CD14-positive monocyte (primary cell): ENCODE data around the gene SETBP1. TPM values are rescaled to one million over a fixed set of nuclear protein-coding genes. Genes with fewer than 3 reads are reported as not detected.

Experiments
- DNase-seq, 3 donors: peaks; one replicate each; pipeline ENCODE4 v3.0.0-alpha.2; 2011 to 2022
- H2AFZ ChIP-seq: 2 replicates; pipeline ENCODE4 v1.6.0; 2012; ENCODE audit warnings: mild to moderate bottlenecking, low read depth, low read length, inconsistent platforms; ENCODE audit not compliant: insufficient read depth, poor library complexity, severe bottlenecking
- H3K27ac ChIP-seq, 2 donors: 1 replicate in 1 of 2; 2 replicates in 1 of 2; pipeline ENCODE4 v1.5.1; 2012 to 2013; ENCODE audit warnings: low read length in 2 of 2, control low read depth in 1 of 2, inconsistent platforms in 1 of 2, low read depth in 1 of 2, mild to moderate bottlenecking in 1 of 2
- H3K27me3 ChIP-seq, 2 donors: one replicate each; pipeline versions ENCODE4 v1.6.0 to v1.6.1; 2011 to 2013; ENCODE audit warnings: low read length in 2 of 2; ENCODE audit not compliant: control insufficient read depth in 2 of 2, insufficient read depth in 2 of 2
- H3K36me3 ChIP-seq, 2 donors: replicated peaks in 1 of 2; 1 replicate in 1 of 2; 2 replicates in 1 of 2; pipeline versions ENCODE4 v1.5.1 to v1.6.1; 2012 to 2013; ENCODE audit warnings: low read length in 2 of 2, control low read depth in 1 of 2, inconsistent platforms in 1 of 2, mild to moderate bottlenecking in 1 of 2; ENCODE audit not compliant: insufficient read depth in 2 of 2, control insufficient read depth in 1 of 2
- H3K4me1 ChIP-seq, 2 donors: 1 replicate in 1 of 2; 2 replicates in 1 of 2; pipeline versions ENCODE4 v1.5.1 to v1.6.1; 2012 to 2013; ENCODE audit warnings: low read length in 2 of 2, control low read depth in 1 of 2, inconsistent platforms in 1 of 2, mild to moderate bottlenecking in 1 of 2, moderate library complexity in 1 of 2; ENCODE audit not compliant: insufficient read depth in 2 of 2, control insufficient read depth in 1 of 2
- H3K4me2 ChIP-seq: replicated peaks from 2 replicates; pipeline ENCODE3; 2012; ENCODE audit warnings: low read length, moderate library complexity, mild to moderate bottlenecking; ENCODE audit not compliant: poor library complexity, severe bottlenecking; ENCODE audit errors: extremely low read depth
- H3K4me3 ChIP-seq, 3 experiments: fragments of 200-600 bp in 1 of 3; sonication (generic) in 1 of 3; replicated peaks in 1 of 3; 1 replicate in 2 of 3; 2 replicates in 1 of 3; pipeline ENCODE4 v1.5.1; 2011 to 2013; ENCODE audit warnings: low read length in 3 of 3, mild to moderate bottlenecking in 3 of 3, control low read depth in 2 of 3, low read depth in 2 of 3, inconsistent platforms in 1 of 3, moderate library complexity in 1 of 3
- H3K79me2 ChIP-seq: 2 replicates; pipeline ENCODE4 v1.6.0; 2012; ENCODE audit warnings: mild to moderate bottlenecking, control low read depth, inconsistent platforms, low read length, moderate library complexity; ENCODE audit not compliant: insufficient read depth
- H3K9ac ChIP-seq: 2 replicates; pipeline ENCODE4 v1.6.0; 2017; ENCODE audit warnings: low read length, mild to moderate bottlenecking; ENCODE audit not compliant: insufficient read depth, poor library complexity, severe bottlenecking
- H3K9me3 ChIP-seq, 2 donors: replicated peaks in 1 of 2; 1 replicate in 1 of 2; 2 replicates in 1 of 2; pipeline versions ENCODE4 v1.5.1 to v1.6.1; 2012 to 2013; ENCODE audit warnings: low read length in 2 of 2, control low read depth in 1 of 2; ENCODE audit not compliant: control insufficient read depth in 1 of 2, insufficient read depth in 1 of 2
- H4K20me1 ChIP-seq: 2 replicates; pipeline ENCODE4 v1.6.0; 2012; ENCODE audit warnings: mild to moderate bottlenecking, low read length, control low read depth, moderate library complexity; ENCODE audit not compliant: insufficient read depth
- H3K27ac Mint-ChIP-seq, 7 donors: one replicate each; pipeline ENCODE4 v1.8.0; 2020; ENCODE audit warnings: mild to moderate bottlenecking in 7 of 7, mixed read lengths in 7 of 7, moderate library complexity in 6 of 7, inconsistent platforms in 2 of 7
- H3K27me3 Mint-ChIP-seq, 3 donors: one replicate each; pipeline ENCODE4 v1.8.0; 2021 to 2022; ENCODE audit warnings: low read depth in 3 of 3, mild to moderate bottlenecking in 3 of 3, mixed read lengths in 3 of 3, moderate library complexity in 3 of 3, inconsistent platforms in 1 of 3
- H3K36me3 Mint-ChIP-seq, 2 donors: one replicate each; pipeline ENCODE4 v1.8.0; 2020; ENCODE audit warnings: mixed read lengths in 2 of 2, inconsistent platforms in 1 of 2, mild to moderate bottlenecking in 1 of 2
- H3K4me1 Mint-ChIP-seq: one replicate; pipeline ENCODE4 v1.8.0; 2020; ENCODE audit warnings: mild to moderate bottlenecking, mixed read lengths
- H3K4me3 Mint-ChIP-seq, 2 donors: one replicate each; pipeline ENCODE4 v1.8.0; 2020; ENCODE audit warnings: mild to moderate bottlenecking in 2 of 2, mixed read lengths in 2 of 2, moderate library complexity in 1 of 2
- H3K9me3 Mint-ChIP-seq, 7 donors: one replicate each; pipeline ENCODE4 v1.8.0; 2020 to 2022; ENCODE audit warnings: mixed read lengths in 7 of 7, mild to moderate bottlenecking in 6 of 7, moderate library complexity in 6 of 7, inconsistent platforms in 2 of 7
- WGBS: methylation state at CpG from one replicate; pipeline ENCODE4 v1.1.5; 2013; ENCODE audit warnings: missing lambda C conversion rate; ENCODE audit not compliant: insufficient coverage; 5-methylcytosine and 5-hydroxymethylcytosine counted together
- intact Hi-C, 2 donors: fragments of 100-400 bp; cut with micrococcal nuclease; formaldehyde crosslinking; loops; one replicate each; pipeline versions ENCODE4 v1.15.0 to v1.15.1; 2023
- polyA plus RNA-seq, 3 donors: library from polyadenylated mRNA; depleted of rRNA in 1 of 3; unstranded in 2 of 3; stranded (reverse) in 1 of 3; fragments of 300-500 nt in 2 of 3; fragments of >200 nt in 1 of 3; fragmentation: Illumina TruSeq in 2 of 3; gene quantifications; 1 replicate in 2 of 3; 2 replicates in 1 of 3; pipeline ENCODE4 v1.2.3, GENCODE V29; 2012 to 2021
- small RNA-seq: library from RNA; depleted of rRNA; stranded (forward); fragments of <200 nt; gene quantifications from one replicate; pipeline ENCODE3, GENCODE V24; 2012; ENCODE audit warnings: low read depth; ENCODE audit not compliant: insufficient read length
- TF ChIP-seq, protein P1 (sequence below): fragments of 200-600 bp; IDR thresholded peaks from one replicate; pipeline ENCODE4 v1.8.0; 2022; ENCODE audit warnings: antibody characterized with exemption, mild to moderate bottlenecking

The SETBP1 gene
- polyA plus RNA-seq, 3 donors, result 0.01 to 1.2 TPM; not detected in 1

DNA sequence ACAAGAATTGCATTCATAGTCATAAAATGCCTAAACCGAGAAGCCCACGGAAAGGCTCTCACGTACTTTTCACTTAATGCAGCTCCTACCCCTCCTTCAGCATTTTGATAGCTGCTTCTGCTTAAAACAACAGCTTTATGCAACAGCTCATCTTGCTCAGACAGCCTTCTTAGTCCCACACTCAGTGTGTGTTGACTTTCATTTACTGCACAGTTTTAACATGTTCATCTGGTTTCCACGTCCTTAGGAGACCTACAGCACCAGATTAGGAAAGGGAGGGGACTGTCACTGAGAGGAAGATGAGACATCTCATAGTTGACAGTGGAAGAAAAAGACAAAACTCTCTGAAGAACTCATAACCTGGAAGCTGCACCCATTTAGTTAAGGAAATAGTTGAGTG is 435.4 kb downstream of the SETBP1 start:
- Histone ChIP-seq H3K4me2 (no peak overlapping the region), H2AFZ (no peak overlapping the region), H3K27ac (no peak overlapping the region), H3K9ac (no peak overlapping the region), H3K4me1 (no peaks in the 10 kb centered on the region), H3K79me2 (no peaks in the 10 kb centered on the region), H4K20me1 (no peaks in the 10 kb centered on the region), H3K4me3 (no peak overlapping the region), H3K27me3 (no peaks in the 10 kb centered on the region), H3K9me3 (no peaks in the 10 kb centered on the region), H3K36me3 (no peaks in the 10 kb centered on the region)
- no peak overlapping the region for H3K27ac Mint-ChIP-seq
- TF ChIP-seq, protein P1, sequence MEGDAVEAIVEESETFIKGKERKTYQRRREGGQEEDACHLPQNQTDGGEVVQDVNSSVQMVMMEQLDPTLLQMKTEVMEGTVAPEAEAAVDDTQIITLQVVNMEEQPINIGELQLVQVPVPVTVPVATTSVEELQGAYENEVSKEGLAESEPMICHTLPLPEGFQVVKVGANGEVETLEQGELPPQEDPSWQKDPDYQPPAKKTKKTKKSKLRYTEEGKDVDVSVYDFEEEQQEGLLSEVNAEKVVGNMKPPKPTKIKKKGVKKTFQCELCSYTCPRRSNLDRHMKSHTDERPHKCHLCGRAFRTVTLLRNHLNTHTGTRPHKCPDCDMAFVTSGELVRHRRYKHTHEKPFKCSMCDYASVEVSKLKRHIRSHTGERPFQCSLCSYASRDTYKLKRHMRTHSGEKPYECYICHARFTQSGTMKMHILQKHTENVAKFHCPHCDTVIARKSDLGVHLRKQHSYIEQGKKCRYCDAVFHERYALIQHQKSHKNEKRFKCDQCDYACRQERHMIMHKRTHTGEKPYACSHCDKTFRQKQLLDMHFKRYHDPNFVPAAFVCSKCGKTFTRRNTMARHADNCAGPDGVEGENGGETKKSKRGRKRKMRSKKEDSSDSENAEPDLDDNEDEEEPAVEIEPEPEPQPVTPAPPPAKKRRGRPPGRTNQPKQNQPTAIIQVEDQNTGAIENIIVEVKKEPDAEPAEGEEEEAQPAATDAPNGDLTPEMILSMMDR, result no peak
- H3K36me3 Mint-ChIP-seq, result no peaks in the 10 kb centered on the region
- no peak overlapping the region for H3K4me3 Mint-ChIP-seq
- 100% methylated on average over 3 of the region's 4 CpGs for WGBS
- intact Hi-C loops, result no loop called here
- DNase-seq, result no peak
- no peaks in the 10 kb centered on the region for H3K27me3 Mint-ChIP-seq
- H3K4me1 Mint-ChIP-seq, result peaks cover 3% of the 10 kb centered on the region
- peaks cover 0 to 4% (median 2%) of the 10 kb centered on the region in 7 donors for H3K9me3 Mint-ChIP-seq

Small RNAs within 50 kb of the gene (small RNA-seq; reads per million reads assigned to genes)
- gene MIR4319, result not detected
